ENCODE data around the gene EYA4.

Gene EYA4

DNA sequence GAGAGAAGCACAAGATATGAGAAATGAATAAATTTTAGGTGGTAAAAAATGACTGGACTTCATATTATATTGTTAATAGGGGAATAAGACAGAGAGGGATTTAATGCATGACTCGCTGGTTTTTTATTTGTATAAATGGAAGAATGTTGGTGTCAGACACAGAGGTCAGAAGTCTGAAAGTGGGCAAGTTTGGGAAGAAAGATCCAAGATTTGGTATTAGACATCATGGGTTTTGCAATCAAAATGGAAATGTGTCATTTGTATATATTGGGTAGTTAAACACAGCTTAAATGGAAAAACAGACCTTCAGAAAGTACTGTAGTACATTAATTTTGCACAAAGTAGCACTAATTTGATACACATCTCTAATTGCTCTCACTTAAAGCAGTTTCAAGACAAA lies 96.2 kb downstream of the EYA4 start:
- Histone ChIP-seq H3F3A (ENCODE audit: insufficient read depth, low read length) (no peaks in the 10 kb centered on the region), H3K36me3 (ENCODE audit: insufficient read depth, low read length) (no peaks in the 10 kb centered on the region), H4K20me1 (ENCODE audit: insufficient read depth, low read length) (no peaks in the 10 kb centered on the region), H3K79me2 (ENCODE audit: insufficient read depth, low read length) (no peaks in the 10 kb centered on the region), H3K27me3 (ENCODE audit: insufficient read depth, low read length) (no peaks in the 10 kb centered on the region), H3K27ac (ENCODE audit: low read depth, low read length, poor library complexity, severe bottlenecking) (no peak overlapping the region), H3K4me1 (ENCODE audit: insufficient read depth, low read length, severe bottlenecking) (no peaks in the 10 kb centered on the region), H3K4me2 (ENCODE audit: low read length) (no peak overlapping the region), H3K9me3 (ENCODE audit: low read length) (no peaks in the 10 kb centered on the region), H2AFZ (ENCODE audit: low read length) (no peak overlapping the region), H3K9me2 (ENCODE audit: low read depth, low read length) (no peaks in the 10 kb centered on the region), H3K4me3 (ENCODE audit: low read depth, low read length, poor library complexity, severe bottlenecking) (no peak overlapping the region), H3K9ac (ENCODE audit: low read length) (no peak overlapping the region)
- TF ChIP-seq, protein P1, sequence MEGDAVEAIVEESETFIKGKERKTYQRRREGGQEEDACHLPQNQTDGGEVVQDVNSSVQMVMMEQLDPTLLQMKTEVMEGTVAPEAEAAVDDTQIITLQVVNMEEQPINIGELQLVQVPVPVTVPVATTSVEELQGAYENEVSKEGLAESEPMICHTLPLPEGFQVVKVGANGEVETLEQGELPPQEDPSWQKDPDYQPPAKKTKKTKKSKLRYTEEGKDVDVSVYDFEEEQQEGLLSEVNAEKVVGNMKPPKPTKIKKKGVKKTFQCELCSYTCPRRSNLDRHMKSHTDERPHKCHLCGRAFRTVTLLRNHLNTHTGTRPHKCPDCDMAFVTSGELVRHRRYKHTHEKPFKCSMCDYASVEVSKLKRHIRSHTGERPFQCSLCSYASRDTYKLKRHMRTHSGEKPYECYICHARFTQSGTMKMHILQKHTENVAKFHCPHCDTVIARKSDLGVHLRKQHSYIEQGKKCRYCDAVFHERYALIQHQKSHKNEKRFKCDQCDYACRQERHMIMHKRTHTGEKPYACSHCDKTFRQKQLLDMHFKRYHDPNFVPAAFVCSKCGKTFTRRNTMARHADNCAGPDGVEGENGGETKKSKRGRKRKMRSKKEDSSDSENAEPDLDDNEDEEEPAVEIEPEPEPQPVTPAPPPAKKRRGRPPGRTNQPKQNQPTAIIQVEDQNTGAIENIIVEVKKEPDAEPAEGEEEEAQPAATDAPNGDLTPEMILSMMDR (IDR thresholded peaks at IDR 0.05; ENCODE audit: low read length), result no peak
- no peak for TF ChIP-seq EZH2 (IDR thresholded peaks at IDR 0.05; ENCODE audit: borderline replicate concordance, low read length)

DNA sequence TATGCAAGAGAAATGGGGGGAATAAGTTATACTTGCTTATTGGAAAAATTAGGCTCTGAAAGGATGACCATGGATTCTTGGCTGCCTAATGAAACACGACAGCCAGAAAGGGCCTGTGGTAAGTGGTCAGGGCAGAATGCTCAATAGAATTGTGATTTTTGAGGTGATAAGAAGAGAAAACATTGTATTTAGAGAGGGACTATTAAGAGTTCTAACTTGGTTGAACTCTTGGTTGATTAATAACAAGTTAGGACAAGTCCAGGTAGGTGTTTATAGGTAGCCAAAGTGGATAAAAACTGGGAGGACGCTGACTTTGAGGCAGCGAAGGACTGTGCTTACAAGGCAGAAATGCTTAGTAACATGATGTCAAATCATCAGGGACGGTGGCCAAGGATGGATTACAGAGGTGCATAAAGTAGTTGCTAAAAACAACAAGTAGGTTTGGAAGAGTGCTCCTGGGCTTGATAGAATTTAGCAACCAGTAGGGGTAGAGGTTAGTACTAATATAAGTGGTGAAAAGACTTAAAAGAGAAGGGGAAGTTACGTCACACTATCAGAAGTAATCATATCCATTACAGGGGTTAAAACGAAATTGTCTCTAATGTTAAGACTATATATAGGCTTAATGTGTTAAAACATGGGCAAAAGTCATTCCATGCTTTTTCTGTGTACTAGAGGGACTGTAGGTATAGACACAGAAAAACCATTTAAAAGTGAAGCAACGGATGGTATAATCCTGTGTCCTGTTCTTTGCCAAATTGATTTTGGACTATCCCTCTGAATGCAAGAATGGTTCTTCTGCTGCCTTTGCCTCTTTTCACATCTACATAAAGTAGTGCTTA lies 98.6 kb downstream of the EYA4 start:
- Histone ChIP-seq H2AFZ (ENCODE audit: low read length) (no peak overlapping the region), H3K9me2 (ENCODE audit: low read depth, low read length) (no peaks in the 10 kb centered on the region), H3F3A (ENCODE audit: insufficient read depth, low read length) (no peaks in the 10 kb centered on the region), H3K4me2 (ENCODE audit: low read length) (no peak overlapping the region), H3K9ac (ENCODE audit: low read length) (no peak overlapping the region), H3K27me3 (ENCODE audit: insufficient read depth, low read length) (no peaks in the 10 kb centered on the region), H3K27ac (ENCODE audit: low read depth, low read length, poor library complexity, severe bottlenecking) (no peak overlapping the region), H3K79me2 (ENCODE audit: insufficient read depth, low read length) (no peaks in the 10 kb centered on the region), H3K4me3 (ENCODE audit: low read depth, low read length, poor library complexity, severe bottlenecking) (no peak overlapping the region), H3K36me3 (ENCODE audit: insufficient read depth, low read length) (no peaks in the 10 kb centered on the region), H3K9me3 (ENCODE audit: low read length) (no peaks in the 10 kb centered on the region), H3K4me1 (ENCODE audit: insufficient read depth, low read length, severe bottlenecking) (no peaks in the 10 kb centered on the region), H4K20me1 (ENCODE audit: insufficient read depth, low read length) (no peaks in the 10 kb centered on the region)
- no peak for TF ChIP-seq EZH2 (IDR thresholded peaks at IDR 0.05; ENCODE audit: borderline replicate concordance, low read length)
- TF ChIP-seq, protein P1 (IDR thresholded peaks at IDR 0.05; ENCODE audit: low read length), result no peak

DNA sequence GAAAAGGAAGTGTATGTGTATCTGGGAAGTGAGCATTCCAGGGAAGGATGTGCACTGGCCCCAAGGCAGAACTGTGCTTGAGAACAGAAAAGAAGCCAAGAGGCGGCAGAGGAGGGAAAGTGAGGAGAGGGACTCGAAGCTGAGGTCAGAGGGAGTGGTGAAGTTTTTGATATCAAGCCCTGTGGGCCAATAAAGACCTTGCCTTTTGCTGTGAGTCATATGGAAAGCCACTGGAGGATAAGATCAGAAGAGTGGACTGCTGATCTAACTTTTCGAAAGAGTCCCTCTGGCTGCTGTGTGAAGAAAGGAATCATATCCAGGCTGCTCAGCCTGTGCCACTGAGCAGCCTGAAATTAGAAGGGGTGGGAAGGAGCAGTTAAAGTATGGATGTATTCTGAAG lies 99.4 kb downstream of the EYA4 start:
- Histone ChIP-seq H3K4me3 (ENCODE audit: low read depth, low read length, poor library complexity, severe bottlenecking) (no peak overlapping the region), H3K4me1 (ENCODE audit: insufficient read depth, low read length, severe bottlenecking) (no peaks in the 10 kb centered on the region), H4K20me1 (ENCODE audit: insufficient read depth, low read length) (no peaks in the 10 kb centered on the region), H3K27ac (ENCODE audit: low read depth, low read length, poor library complexity, severe bottlenecking) (no peak overlapping the region), H2AFZ (ENCODE audit: low read length) (no peak overlapping the region), H3K27me3 (ENCODE audit: insufficient read depth, low read length) (no peaks in the 10 kb centered on the region), H3K79me2 (ENCODE audit: insufficient read depth, low read length) (no peaks in the 10 kb centered on the region), H3K4me2 (ENCODE audit: low read length) (no peak overlapping the region), H3K9me2 (ENCODE audit: low read depth, low read length) (no peaks in the 10 kb centered on the region), H3F3A (ENCODE audit: insufficient read depth, low read length) (no peaks in the 10 kb centered on the region), H3K9me3 (ENCODE audit: low read length) (no peaks in the 10 kb centered on the region), H3K36me3 (ENCODE audit: insufficient read depth, low read length) (no peaks in the 10 kb centered on the region), H3K9ac (ENCODE audit: low read length) (no peak overlapping the region)
- TF ChIP-seq, protein P1 (IDR thresholded peaks at IDR 0.05; ENCODE audit: low read length), result no peak
- TF ChIP-seq EZH2 (IDR thresholded peaks at IDR 0.05; ENCODE audit: borderline replicate concordance, low read length), result no peak
